HG02571 (cell line): ENCODE measurements around the gene DRC1.
A peak's percentile ranks its signal among the peaks of the same experiment; 100 is the strongest.

ENCODE experiments used
- ATAC-seq: cut with Tn5 transposase; IDR thresholded peaks from one replicate; pipeline ENCODE4 v1.9.1; 2021; ENCODE audit warnings: mild to moderate bottlenecking, moderate library complexity; ENCODE audit not compliant: unreplicated experiment

DRC1 gene

GRCh38 chr2:26489213-26489850, 87.6 kb downstream of the DRC1 start:
- no peak for ATAC-seq

- ATAC-seq = no peak
Observed at GRCh38 chr2:26491563-26492167, 89.9 kb downstream of the DRC1 start.

- ATAC-seq = no peak
Observed at GRCh38 chr2:26492749-26493515, 91.2 kb downstream of the DRC1 start.

GRCh38 chr2:26493566-26493965, 91.8 kb downstream of the DRC1 start:
- ATAC-seq = no peak

GRCh38 chr2:26494199-26494598, 92.5 kb downstream of the DRC1 start:
- no peak for ATAC-seq

GRCh38 chr2:26494891-26495290, 93.2 kb downstream of the DRC1 start:
- ATAC-seq = no peak

GRCh38 chr2:26495705-26496297, 94.1 kb downstream of the DRC1 start:
- no peak for ATAC-seq

GRCh38 chr2:26500406-26500805, 98.7 kb downstream of the DRC1 start:
- no peak for ATAC-seq

GRCh38 chr2:26503231-26503880, 101.6 kb downstream of the DRC1 start:
- ATAC-seq = peak; percentile 63

GRCh38 chr2:26504002-26504401, 102.3 kb downstream of the DRC1 start:
- ATAC-seq = no peak

- no peak for ATAC-seq
Observed at GRCh38 chr2:26506279-26506678, 104.6 kb downstream of the DRC1 start.
